HL-60/S4 (cell line): ENCODE measurements around the gene CHST8.

Experiments
- in situ Hi-C: fragments of 300-500 bp; cut with MboI; formaldehyde crosslinking; loops from 2 replicates; pipeline ENCODE4 v1.14.3; 2022; ENCODE audit warnings: low sequenced_read_pairs

The CHST8 gene

GRCh38 chr19:33671211-33671610 is 49.5 kb downstream of the CHST8 start:
- in situ Hi-C loops, result no loop called here

GRCh38 chr19:33673258-33673875 is 51.6 kb downstream of the CHST8 start:
- in situ Hi-C loops, result no loop called here

DNA sequence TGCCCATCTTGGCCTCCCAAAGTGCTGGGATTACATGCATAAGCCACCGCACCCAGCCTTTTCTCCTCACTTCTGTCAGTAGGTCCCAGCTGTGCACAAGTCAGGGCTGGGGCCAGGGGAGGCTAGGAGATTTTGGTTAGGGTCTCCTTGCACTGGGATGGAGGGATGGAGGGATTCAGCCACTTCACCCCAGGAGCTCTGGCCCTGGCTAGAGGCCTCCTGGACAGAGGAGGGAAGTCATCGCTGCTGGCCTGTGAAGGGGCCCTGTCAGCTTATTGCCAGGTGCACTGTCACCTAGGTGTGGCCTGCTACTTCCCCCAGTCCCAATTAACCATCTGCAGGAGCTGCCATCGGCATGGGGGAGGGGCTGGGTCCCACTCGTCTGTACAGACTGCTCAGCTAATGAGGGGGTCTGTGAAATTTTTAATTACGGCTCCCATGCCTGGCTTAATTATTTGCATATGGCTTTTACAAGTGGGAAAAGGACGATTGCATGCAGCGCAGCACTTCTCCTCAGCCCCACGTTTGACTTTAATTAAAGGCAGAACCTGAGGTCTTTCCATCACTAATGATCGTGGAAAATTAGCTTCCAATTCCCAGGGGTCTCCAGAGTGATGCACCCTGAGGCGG is 52.4 kb downstream of the CHST8 start:
- in situ Hi-C loops, result no loop called here

GRCh38 chr19:33674626-33675367 is 53.0 kb downstream of the CHST8 start:
- in situ Hi-C loops, result no loop called here

DNA sequence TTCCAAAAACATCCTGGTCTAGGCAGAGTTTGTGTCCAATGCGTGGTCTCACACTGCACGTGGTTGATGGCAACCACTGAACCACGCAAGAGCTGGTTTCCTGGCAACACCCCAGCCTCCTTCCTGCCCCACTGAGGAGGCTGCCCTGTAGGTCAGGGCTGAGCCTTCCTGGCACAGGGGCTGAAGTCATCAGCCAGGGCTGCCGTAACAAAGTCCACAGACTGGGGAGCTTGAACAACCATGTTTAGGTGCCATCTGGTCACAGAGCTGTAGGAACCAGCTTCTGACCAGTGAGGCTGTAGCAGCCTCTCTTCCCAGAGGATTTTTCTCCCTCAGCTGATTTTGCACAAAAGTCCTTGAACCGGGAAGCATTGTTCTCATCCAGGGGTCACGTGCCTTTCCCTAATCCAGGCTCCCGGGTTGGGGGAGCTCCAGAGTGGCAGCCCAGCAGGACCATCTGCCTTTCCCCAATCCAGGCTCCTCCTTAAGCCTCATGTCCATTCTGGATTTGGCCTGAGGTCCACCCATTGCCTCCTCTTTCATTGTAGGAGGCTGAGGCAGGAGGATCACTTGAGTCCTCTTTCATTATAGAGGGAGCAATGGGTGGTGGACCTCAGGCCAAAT is 53.9 kb downstream of the CHST8 start:
- in situ Hi-C loops, result no loop called here

GRCh38 chr19:33676999-33677665 is 55.4 kb downstream of the CHST8 start:
- in situ Hi-C loops, result no loop called here

- in situ Hi-C loops, result no loop called here
Measured at GRCh38 chr19:33677745-33678426, 56.1 kb downstream of the CHST8 start.

DNA sequence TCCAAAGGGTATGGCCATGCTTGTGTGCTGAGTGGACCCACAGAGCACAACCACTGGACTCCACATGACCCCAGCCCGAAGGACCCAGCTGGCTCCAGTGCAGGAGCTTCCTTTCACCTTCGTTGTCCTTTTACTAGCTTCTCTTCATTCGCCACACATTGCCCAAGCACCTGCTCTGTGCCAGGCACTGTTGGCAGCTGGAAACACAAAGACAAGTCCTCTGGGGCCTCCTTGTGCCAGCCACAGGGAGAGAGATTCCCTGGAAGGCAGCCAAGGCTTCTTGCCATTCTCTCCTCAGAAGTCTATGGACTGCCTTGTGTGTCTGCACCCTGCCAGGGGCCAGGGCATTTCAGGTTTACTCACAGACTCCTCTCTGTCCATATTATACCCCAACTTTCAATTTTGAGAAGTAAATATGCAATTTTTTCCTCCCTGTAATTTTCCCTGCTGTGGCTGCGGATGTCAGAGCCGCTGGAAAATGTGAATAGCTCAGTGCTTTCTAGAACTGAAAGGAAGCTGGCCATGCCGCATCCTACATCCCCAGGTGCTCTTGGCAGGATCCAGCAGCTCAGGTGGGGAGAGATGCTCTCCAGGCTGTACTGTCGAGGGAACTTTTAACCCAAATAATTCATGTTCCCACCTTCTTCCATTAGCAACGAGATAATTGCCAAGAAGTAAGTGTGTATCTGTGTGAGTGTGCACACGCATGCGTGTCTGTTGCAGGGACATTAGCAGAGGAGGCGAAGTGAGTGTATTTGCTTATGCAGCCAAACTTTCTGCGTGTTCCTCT is 57.2 kb downstream of the CHST8 start:
- in situ Hi-C loops, result no loop called here

DNA sequence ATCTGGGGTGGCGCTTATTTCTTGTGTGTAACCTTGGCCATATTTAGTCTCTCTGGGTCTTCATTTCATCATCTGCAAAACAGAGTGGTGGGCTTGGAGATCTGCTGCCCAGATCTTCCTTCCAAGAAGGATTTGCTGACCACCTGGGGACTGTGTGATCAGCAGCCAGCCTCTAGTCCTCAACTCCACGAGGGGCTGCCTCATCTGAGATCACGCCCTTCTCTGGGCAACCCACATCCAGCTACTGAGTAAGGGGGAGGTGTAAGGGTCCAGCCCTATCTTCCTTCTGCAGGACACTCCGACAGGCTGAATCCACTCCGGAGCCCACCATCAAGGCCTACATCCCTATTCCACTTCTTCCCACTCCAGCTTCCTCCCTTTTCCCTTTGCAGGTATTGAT is 57.9 kb downstream of the CHST8 start:
- in situ Hi-C loops, result no loop called here

DNA sequence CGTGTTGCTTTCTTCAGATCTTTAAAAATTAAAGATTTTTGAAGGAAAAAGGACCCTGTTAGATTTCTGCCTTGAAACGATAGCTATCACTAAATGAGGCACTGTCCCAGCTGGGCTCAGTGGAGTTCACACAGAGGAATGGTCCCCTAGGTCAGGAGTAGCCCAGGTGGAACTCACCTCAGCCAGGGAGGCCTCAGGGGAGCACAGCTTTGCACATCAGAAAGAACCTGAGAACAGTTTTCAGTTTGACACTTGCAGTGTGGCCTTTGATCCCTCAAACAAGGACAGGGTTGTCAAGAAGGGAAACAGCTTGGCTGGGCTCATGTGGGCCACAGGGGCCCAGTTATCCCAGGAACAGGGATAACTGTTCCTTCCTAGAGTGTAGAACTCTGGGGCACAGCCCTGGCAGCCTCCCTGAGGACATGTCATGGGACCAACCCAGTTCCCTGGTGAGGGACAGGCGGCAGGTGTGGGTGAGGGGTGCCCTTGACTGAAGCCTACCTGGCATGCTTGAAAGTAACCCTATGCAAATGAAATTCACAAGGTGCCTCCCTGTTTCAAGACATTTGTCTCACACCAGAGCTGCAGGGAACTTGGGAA is 59.4 kb downstream of the CHST8 start:
- in situ Hi-C loops, result no loop called here

DNA sequence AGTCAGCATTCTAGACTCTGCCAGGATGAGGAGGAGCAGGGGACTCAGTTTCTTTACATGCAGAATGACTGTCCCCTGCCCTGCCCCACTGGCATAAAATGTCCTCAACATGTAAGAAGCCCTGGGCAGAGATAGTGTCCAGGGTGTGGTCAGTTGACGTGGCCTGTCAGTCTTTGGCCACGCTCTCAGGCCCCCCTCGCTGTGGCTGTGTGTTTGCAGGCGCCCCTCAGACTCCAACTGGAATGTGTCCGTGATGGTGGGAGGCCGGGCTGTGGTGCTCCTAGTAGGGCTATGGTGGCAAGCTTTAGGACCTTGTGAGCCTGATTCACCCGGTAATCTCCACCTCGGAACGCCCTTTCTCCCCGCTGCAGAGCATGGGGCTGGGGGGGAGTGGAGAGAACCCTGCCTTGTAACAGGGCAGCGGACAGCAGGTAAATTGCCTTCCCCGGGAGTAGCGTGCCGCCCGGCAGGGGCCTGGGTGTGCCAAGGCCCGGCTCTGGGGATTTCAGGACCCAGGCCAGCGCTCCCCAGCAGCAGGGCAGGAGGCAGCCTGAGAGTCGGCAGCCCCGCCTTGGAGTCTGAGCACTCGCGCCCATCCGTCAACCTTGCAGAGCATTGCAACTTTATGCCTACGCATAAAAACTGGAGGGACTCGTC is 62.3 kb downstream of the CHST8 start:
- in situ Hi-C loops, result no loop called here

DNA sequence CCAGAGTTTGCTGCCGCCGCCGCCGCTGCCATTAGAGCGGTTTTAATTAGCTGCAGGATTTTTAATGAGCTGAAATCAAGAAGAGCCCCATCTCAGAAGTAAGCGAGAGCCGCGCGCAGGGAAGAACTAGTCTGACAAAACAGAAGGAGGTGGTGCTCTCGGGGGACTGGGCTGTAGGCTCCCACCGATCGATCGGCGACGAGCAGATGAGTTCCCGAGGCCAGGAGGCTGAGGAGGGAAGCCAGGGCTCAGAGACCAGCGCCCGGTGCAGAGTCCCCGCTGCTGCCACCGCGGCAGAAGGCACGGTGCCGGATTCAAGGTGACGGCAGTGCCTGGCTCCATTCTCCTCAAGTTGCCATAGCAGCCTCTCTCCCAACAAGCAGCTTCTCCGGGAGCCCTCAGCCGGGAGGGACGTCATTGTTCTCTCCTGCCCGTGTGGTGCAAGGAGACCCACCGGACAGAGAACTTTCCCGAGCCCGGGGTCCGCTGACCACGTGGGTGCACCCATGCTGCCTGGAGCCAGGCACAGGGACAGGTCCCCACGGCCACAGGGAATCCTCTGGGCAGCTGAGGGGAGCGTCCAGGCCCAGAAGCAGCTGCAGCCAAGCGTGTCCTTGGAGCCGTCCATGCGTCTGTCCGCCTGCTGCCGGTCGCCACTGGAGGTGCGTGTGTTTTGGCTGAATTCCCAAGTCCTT is 62.9 kb downstream of the CHST8 start:
- in situ Hi-C loops, result no loop called here

DNA sequence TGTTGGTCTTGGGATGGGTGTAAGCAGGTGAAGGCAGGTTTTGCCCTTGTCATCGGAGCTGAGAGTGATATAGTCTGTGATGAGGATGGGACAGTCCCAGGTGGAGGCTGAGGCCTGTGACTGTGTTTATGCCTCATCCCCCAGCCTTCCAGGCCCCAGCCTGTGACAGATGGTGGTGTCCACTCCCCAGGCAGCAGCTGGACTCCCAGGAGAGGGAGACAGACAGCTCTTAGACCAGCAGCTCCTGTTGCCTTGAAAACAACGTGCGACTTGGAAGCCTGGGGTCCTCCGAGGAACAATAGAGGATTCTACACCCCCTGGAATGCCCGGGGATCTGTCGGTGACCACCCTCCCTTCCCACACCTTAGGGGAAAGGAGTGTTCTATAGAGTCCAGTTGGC is 63.8 kb downstream of the CHST8 start:
- in situ Hi-C loops, result no loop called here

DNA sequence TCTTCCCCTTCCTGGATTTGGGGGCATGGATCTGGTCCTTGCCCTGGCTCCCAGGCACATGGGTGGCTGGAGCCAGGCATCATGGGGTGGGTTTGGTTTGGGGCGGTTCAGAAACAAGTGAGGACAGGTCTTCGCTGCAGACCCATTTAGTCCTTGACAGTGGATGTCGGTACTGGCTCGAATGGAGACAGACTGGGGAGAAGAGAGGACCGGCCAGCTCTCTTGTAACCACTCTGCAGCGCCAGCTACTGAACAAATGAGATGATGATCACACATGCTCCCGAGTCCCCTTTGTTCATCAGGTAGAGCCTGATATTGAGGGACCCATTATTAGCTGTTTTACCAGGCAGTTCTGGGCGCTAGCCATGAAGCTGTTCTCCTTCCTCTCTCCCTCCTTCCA is 64.5 kb downstream of the CHST8 start:
- in situ Hi-C loops, result no loop called here

GRCh38 chr19:33686687-33687480 is 65.1 kb downstream of the CHST8 start:
- in situ Hi-C loops, result no loop called here

GRCh38 chr19:33687481-33688170 is 65.9 kb downstream of the CHST8 start:
- in situ Hi-C loops, result no loop called here
